IPS-18c (cell line): ENCODE measurements around the gene GSE1.

Experiments
- H3K4me3 ChIP-seq: 2 replicates; pipeline ENCODE4 v1.7.0; 2013; ENCODE audit warnings: low read depth, mild to moderate bottlenecking, low read length, moderate library complexity; ENCODE audit not compliant: insufficient read depth
- H3K9me3 ChIP-seq: one replicate; pipeline ENCODE4 v1.6.1; 2013; ENCODE audit warnings: mild to moderate bottlenecking, low read length, moderate library complexity; ENCODE audit not compliant: control insufficient read depth, insufficient read depth

The GSE1 gene

DNA sequence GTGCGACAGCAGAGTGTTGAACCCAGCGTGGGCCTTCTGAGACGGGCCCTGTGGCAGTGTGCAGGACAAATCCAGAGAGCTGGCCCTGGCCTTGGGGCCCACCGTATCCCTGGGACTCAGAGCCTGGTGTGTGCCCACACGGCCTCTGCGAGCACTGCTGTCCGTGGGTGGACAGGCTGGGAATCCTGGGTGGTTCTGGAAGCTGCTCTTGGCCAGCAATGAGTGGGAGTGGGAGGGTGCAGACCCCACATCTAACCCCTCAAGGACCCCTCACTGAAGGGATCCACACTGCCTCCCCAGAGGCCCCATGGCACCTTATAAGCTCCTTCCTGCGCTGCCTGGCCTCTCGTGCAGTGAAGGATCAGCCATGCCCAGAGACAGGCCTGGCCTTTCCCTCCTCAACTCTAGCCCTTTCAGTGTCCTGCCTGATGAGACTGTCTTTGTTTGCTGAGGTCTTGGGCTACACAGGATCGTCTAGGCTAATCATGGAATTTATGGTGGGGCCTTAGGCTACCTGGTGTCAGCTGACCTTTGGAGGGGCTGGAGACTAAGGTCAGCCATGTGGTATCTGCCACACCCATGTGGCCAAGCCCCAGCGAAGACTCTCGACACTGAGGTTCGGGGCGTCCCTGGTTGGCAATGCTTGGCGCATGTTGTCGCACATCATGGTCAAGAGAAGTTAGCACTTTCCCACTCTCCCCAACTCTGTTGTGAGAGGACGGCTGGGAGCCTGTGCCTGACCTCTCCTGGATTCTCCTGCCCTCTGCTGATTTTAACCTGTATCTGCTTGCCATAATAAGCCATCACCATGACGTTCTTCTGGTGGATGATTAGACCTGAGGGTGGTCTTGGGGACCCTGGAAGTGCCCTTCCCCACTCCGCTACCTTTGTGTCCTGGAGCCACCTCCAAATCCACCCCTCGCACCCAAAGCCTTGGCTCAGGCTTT, 92.1 kb downstream of the GSE1 start:
- Histone ChIP-seq H3K9me3 (peaks cover 2% of the 10 kb centered on the region), H3K4me3 (no peak overlapping the region)

DNA sequence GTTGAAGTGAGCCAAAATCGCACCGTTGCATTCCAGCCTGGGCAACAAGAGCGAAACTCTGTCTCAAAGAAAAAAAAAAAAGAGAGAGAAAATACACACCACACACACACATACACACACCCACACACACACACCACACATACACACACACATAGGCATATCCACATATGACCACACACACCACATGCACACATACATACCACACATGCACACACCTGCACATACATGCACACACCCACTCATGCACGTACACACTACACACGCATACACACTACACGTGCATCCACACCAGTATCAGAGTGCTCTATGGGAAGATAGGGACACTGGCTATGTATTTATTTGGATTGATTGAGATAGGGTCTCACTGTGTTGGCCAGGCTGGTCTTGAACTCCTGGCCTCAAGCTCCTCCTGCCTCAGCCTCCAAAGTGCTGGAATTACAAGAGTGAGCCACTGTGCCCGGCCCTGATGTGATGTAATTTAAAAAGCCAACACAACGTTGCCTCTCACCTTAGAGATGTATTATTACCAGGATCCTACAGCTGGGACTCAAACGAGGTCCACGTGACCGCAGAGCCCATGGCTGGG, 93.4 kb downstream of the GSE1 start:
- Histone ChIP-seq H3K4me3 (no peak overlapping the region), H3K9me3 (peaks cover 2% of the 10 kb centered on the region)

DNA sequence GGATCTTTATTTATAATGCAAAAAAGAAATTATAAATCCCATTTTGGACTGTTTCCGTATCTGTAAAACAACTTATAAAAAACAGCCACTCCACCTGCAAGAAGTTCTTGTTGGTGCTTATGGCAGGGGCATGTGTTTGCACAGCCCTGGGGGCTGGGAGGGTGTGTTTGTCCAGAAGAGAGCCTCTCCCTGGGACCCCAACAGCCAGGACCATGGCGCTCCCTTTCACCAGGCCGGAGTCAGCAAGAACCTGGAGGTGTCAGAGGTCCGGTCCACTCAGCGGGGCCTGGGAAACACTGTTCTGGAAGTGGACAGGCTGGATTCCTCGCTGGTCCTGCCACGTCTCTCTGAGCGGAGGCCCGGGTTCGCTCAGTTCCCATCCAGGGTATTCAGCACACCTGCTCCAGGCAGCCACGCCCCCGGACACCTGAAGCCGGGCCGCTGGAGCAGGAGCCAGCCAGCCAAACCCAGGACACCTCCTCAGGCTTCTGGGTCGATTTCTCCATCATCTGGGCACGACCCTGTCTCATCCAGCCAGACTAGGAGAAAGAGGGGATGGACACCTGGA, 94.5 kb downstream of the GSE1 start:
- Histone ChIP-seq H3K4me3 (no peak overlapping the region), H3K9me3 (peaks cover 5% of the 10 kb centered on the region)

DNA sequence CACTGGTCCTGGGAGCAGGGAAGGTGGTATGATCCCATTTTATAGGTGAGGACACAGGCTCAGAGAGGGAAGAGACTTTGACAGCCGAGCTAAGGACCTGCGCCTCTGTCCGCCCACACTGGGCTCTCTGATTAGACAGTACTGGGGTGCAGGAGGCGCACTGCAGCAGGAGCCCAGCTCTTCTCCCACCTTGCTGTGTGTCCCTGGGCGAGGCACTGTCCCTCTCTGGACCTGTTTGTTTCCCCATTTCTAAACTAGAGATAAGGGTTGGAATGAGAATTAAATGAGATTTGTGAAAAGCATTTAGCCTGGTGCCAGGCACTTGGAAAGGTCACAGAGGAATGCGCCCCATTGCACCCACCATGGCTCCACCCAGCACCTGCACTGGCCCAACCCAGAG, 95.2 kb downstream of the GSE1 start:
- Histone ChIP-seq H3K4me3 (no peak overlapping the region), H3K9me3 (peaks cover 5% of the 10 kb centered on the region)

DNA sequence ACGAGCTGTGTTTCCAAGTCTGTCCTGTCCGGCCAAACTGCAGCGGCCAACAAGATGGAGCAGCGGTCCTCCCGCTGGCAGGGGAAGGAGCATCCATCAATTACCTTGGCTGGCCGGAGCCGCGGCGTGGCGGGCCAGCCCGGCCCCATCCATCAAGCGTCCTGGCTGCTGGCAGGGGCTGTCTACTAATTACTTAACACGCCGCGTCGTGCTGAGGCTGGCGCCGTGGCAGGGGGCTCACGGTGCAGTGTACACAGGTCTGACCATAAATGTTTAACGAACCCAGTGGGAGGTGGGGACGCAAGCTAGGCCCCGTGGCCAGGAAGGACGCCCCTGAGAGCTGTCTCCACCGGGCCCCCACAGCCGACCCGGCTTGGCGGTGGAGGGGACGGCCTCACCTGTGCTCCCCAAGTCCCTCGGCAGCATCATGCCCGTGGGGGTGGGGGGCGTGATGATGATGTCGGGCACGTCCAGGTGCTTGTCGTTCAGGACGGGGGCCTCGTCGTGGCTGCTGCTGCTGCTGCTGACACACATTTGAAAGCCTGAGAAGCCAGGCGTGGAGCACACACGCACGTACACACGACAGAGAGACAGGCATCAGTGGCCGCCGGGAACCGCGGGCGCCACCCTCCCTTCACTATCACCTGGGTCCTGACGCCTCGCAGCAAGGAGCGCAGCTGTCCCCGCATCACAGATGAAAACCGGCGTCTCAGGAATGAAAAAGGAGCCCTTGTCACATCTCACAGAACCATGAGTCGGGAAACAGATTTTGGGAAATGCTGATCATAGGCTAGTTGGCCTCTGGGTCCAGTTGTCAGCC, 96.9 kb downstream of the GSE1 start:
- H3K4me3 ChIP-seq: no peak overlapping the region

DNA sequence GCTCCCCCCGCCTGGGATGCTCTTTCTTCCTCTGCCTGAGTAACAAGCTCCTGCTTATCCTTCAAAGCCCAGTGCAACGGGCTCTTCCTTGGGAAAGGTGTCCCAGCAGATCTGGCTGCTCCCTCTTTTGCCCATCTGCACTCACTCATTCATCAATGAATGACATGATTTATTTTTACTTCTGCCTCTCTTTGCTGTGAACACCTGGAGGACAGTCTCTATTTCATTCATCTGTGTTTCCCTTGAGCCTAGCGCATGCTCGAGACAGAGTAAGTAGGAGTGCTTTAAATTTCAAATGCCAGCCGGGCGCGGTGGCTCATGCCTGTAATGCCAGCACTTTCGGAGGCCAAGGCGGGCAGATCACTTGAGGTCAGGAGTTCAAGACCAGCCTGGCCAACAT, 97.6 kb downstream of the GSE1 start:
- H3K9me3 ChIP-seq: peaks cover 3% of the 10 kb centered on the region
- H3K4me3 ChIP-seq: no peak overlapping the region

More for the DNA sequence above, 96.9 kb downstream of the GSE1 start:
- H3K9me3 ChIP-seq: peaks cover 5% of the 10 kb centered on the region

DNA sequence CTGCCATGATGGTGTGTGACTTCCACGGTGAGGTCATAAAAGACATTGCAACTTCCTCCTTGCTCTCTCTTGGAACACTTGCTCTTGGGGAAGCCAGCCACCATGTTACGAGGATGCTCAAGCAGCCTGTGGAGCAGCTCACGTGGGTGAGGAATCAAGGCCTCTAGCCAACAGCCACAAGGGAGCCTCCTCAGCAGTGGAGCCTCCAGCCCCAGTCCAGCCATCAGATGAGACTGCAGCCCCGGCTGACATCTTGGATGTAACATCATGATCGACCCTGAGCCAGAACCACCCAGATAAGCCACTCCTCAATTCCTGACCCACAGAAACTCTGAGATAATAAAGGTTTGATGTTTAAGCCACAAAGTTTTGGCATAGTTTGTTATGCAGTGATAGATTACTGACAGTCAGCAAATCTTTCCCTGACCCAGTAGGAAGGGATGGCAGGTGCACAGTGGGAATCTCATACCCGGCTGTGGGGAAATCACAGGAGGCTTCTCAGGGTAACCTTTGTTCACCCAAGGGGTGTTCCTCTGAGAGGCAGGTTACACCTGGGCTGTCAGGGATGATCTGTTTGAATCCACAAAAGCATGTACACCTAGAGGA, 99.0 kb downstream of the GSE1 start:
- H3K4me3 ChIP-seq: peak overlapping the region; percentile 24; the same call in 1 of the 2 replicates
- H3K9me3 ChIP-seq: peaks cover 3% of the 10 kb centered on the region

DNA sequence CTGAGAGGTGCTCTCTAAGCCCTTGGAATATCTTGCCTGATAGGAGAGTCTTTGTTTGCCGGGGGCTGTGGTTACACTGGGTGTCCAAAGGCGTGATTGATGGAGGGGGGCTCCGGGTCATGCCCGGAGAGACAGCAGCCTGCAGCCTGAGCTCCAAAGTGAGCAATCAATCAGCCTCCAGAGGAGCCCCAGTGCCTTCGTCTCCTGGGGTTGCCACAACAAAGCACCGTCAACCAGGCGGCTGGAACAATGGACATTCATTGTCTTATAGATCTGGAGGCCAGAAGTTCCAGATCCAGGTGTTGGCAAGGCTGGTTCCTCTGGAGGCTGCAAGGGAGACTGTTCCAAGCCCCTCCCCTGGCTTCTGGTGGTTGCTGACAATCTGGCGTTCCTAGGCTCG, 99.7 kb downstream of the GSE1 start:
- no peak overlapping the region for H3K4me3 ChIP-seq
- peaks cover 3% of the 10 kb centered on the region for H3K9me3 ChIP-seq

DNA sequence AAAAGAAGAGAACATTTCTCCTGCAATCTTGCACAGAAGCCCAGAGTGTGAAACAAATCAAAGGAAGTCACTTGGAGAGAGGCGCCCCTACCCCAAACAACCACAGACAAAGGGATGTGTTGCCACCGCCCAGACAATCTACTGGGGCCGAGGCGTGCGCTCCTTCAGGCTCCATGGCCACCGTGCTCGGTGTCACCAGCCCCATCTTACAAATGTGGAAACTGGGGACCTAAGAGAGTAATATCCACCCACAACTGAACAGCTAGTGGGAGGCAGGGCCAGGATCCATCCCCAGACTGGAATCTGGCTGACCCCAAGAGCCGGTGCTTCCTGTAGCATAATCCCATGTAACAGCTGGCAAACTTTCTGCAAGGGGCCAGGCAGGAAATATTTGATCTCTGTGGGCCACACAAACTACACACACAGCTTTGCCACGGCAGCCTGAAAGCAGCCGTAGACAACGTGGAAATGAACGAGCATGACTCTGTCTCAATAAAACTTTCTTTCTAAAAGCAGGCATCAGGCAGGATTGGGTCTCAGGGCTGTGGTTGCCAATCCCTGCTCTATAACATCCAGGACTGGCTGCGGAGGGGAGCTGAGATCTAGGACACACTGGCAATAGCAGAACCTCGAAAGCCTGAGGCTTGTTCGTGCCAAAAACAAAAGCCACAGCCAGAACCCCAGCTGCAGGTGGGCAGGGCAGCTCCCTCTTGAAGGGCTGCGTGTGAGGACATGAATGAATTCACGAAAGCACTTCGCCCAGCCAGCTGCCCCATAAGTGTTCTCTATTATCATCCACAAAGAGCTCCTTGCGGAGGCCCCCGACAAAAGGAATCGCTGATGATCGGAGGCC, 102.3 kb downstream of the GSE1 start:
- H3K9me3 ChIP-seq: peaks cover 3% of the 10 kb centered on the region
- no peak overlapping the region for H3K4me3 ChIP-seq

DNA sequence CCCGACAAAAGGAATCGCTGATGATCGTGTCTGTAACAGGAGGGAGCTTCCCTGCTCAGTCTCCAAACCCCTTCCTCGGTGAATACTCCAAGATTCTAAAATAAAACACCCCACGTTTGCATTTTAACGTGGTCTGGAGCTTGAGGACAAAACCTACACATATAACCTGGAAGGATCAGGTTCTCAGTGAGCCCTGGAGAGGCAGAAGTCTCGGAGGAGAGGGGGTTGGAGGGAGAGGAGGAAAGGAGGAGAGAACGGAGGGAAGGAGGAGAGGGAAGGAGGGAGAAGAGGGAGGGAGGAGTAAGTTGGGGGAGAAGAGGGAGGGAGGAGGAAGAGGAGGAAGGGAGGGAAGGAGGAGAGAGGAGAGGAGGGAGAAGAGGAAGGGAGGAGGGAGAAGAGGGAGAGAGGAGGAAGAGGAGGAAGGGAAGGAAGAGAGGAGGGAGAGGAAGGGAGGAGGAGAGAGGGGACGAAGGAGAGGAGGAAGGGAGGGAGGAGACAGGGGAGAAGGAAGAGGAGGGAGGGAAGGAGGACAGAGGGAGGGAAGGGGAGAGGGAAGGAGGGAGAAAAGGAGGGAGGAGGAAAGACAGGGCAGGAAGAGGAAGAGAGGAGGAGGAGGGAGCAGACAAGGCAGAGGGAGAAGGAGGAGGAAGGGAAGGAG, 103.0 kb downstream of the GSE1 start:
- Histone ChIP-seq H3K4me3 (no peak overlapping the region; the same call in 1 of the 2 replicates), H3K9me3 (peaks cover 3% of the 10 kb centered on the region)

DNA sequence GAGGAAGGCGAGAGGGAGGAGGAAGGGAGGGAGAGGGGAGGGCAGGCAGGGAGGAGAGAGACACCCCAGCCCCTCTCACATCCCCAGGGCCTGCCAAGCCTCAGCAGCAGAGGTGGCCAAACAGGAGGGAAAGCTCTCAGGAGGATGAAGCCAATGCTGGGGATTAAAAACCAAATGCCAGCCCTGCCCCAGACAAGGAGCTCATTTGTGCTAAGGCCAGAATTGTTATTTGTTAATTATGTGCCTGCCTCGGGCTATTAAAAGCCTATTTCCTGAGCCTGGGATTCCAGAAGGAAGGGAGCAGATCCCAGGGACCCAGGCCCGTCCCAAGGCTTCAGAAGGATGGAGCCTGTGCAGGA, 103.5 kb downstream of the GSE1 start:
- Histone ChIP-seq H3K4me3 (no peak overlapping the region), H3K9me3 (peaks cover 2% of the 10 kb centered on the region)

DNA sequence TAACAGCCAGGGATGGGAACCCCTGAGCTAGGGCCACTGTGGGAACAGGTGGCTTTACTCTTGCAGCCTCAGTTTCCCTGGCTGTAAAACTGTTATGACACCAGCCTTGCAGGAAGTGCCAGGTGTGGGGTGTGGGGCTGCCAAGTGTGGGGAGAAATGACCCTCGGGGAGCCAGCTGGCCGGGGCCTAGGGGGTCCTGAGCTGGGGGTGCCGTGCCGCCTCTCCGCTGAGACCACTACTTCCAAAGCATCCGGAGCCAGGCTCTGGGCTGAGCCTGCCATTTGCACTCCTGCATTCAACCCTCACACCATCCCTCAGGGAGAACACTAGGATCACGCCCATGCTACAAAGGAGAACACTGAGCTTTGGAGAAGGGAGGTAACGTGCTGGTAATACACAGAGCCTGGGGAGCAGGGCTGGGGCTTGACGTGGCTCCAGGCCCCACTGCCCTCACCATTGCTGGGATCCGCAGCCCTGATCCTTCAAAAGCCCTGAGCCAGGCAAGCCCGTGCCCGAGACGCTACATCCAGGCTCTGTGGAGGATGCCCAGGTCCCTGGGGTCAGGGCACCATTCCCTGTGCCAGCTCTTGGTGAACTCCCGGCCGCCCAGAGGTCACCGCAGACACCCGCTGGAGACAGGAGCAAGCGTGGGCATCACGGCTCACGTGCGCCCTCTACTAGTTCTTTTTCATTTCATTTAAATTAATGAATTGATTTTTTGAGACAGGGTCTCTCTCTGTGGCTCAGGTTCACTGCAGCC, 104.5 kb downstream of the GSE1 start:
- Histone ChIP-seq H3K4me3 (no peak overlapping the region), H3K9me3 (no peaks in the 10 kb centered on the region)

DNA sequence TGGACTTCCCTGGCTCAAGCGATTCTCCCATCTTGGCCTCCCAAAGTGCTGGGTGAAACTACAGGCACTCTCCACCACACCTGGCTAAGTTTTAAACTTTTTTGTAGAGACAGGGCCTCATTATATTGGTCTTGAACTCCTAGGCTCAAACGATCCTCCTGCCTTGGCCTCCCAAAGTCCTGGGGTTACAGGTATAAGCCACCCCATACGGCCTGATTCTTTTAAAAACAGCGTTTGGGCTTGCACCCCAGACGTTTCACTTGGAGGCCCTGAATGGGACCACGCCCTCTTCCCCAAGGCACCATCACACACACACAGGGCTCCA, 105.0 kb downstream of the GSE1 start:
- H3K9me3 ChIP-seq: no peaks in the 10 kb centered on the region

DNA sequence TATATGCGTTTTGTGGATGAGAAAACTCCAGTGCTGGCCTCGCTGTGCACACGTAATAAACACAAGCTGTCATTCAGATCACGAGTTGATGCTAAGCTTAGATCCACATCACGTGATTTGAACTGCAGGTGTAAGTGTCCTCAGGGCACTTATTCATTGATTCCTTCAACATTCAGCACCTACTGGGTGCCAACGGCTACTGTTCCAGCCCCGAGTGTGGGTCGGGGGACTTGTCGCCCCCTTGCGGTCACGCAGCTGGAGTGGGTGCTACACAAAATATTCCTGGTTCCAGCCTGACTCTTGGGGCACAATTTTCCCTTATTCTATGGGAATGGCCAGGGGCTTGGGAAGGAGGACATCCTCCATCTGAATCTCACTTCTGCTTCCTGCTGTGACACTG, 105.6 kb downstream of the GSE1 start:
- Histone ChIP-seq H3K9me3 (no peaks in the 10 kb centered on the region), H3K4me3 (no peak overlapping the region)

More for the DNA sequence above, 105.0 kb downstream of the GSE1 start:
- no peak overlapping the region for H3K4me3 ChIP-seq

DNA sequence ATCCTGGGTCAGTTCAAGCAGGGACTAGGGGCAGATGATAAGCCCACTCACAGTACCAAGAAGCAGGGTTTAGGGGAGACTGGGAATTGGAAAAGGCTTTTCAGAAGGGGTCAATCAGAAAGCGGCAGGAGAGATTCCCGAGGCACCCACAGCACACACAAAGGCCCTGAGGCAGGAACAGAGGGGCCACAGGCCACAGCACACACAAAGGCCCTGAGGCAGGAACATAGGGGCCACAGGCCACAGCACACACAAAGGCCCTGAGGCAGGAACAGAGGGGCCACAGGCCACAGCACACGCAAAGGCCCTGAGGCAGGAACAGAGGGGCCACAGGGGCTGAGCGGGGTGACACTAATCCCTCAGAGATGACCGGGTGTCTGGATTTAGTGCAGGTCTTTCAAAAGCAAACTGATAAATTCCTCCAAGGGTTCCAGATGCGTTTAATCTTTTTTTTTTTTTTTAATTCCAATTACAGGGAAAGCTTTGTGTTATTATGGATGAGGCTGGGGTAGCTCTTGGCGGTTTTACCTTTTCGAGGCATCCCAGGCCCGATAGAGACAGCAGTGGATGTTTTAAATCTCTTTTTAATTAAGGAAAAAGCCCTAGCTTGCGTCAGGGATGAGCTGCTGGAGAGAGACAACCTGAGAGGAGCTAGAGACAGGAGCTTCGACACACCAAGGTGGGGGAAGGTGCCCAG, 106.6 kb downstream of the GSE1 start:
- H3K4me3 ChIP-seq: no peak overlapping the region
- H3K9me3 ChIP-seq: no peaks in the 10 kb centered on the region
